Endothelial cell of umbilical vein (primary cell): ENCODE results near the gene DCLK3. TPM values are rescaled to one million over a fixed set of nuclear protein-coding genes. Genes with fewer than 3 reads are reported as not detected.

Experiments used
- BruUV-seq: library from RNA; stranded (reverse); fragments of 400-500 nt; replicated peaks from 2 replicates; lab custom pipeline; 2021; lab: Mats Ljungman, UMichigan
- CTCF ChIA-PET: fragments of 300-600, 350-600 bp; sonication (Branson Sonifier 250); formaldehyde crosslinking; loops from one replicate; lab custom pipeline; 2021; ENCODE audit warnings: antibody characterized with exemption, inconsistent platforms; lab: Charles Lee
- POLR2A ChIA-PET: fragments of 300-600, 350-600 bp; sonication (Branson Sonifier 250); formaldehyde crosslinking; loops from one replicate; lab custom pipeline; 2021; ENCODE audit warnings: antibody characterized with exemption, inconsistent platforms; lab: Charles Lee
- DNase-seq: peaks from one replicate; pipeline ENCODE4 v3.0.0-alpha.2; 2011; ENCODE audit warnings: low read depth, low spot score
- FAIRE-seq: peaks from 2 replicates; lab custom pipeline; 2011; peaks lifted over from hg19 to GRCh38; lab: Jason Lieb, UNC
- H2AFZ ChIP-seq: 2 replicates; pipeline ENCODE4 v1.6.0; 2012; ENCODE audit warnings: low read depth, low read length, control low read depth, inconsistent platforms
- H3K27ac ChIP-seq: 2 replicates; pipeline ENCODE4 v1.5.1; 2011; ENCODE audit warnings: low read depth, mild to moderate bottlenecking, control low read depth, low read length, moderate library complexity; ENCODE audit not compliant: insufficient read depth
- H3K27me3 ChIP-seq, 2 experiments: 2 replicates each; pipeline versions ENCODE4 v1.6.0 to v1.6.1; 2011; ENCODE audit warnings: low read length in 2 of 2, mixed read lengths in 1 of 2; ENCODE audit not compliant: control insufficient read depth in 2 of 2, insufficient read depth in 2 of 2
- H3K36me3 ChIP-seq, 2 experiments: 2 replicates in 1 of 2; 3 replicates in 1 of 2; pipeline ENCODE4 v1.5.1; 2011; ENCODE audit warnings: low read length in 2 of 2, mild to moderate bottlenecking in 1 of 2, moderate library complexity in 1 of 2; ENCODE audit not compliant: control insufficient read depth in 2 of 2, insufficient read depth in 2 of 2; ENCODE audit errors: extremely low read depth in 1 of 2
- H3K4me1 ChIP-seq: 3 replicates; pipeline ENCODE4 v1.5.1; 2011; ENCODE audit warnings: mild to moderate bottlenecking, low read length; ENCODE audit not compliant: control insufficient read depth, insufficient read depth; ENCODE audit errors: extremely low read depth
- H3K4me2 ChIP-seq: 2 replicates; pipeline ENCODE4 v1.6.1; 2011; ENCODE audit warnings: low read length, control low read depth, mixed read lengths; ENCODE audit not compliant: insufficient read depth
- H3K4me3 ChIP-seq, 3 experiments: fragments of 200-600 bp in 1 of 3; sonication (generic), shearing (Covaris generic) in 1 of 3; replicated peaks in 1 of 3; 2 replicates each; pipeline ENCODE4 v1.5.1; 2011 to 2016; ENCODE audit warnings: control low read depth in 3 of 3, low read length in 3 of 3, mild to moderate bottlenecking in 2 of 3, inconsistent platforms in 1 of 3, low read depth in 1 of 3, moderate library complexity in 1 of 3; ENCODE audit not compliant: insufficient read depth in 1 of 3
- H3K79me2 ChIP-seq: 2 replicates; pipeline ENCODE4 v1.6.0; 2012; ENCODE audit warnings: low read length, inconsistent platforms; ENCODE audit not compliant: control insufficient read depth, insufficient read depth
- H3K9ac ChIP-seq: replicated peaks from 2 replicates; pipeline ENCODE3; 2011; ENCODE audit warnings: low read length, control low read depth; ENCODE audit not compliant: insufficient read depth; ENCODE audit errors: extremely low read depth
- H3K9me1 ChIP-seq: replicated peaks from 3 replicates; pipeline ENCODE4 v1.6.0; 2011; ENCODE audit warnings: mild to moderate bottlenecking, low read length; ENCODE audit not compliant: control insufficient read depth, insufficient read depth; ENCODE audit errors: extremely low read depth
- H3K9me3 ChIP-seq: replicated peaks from 2 replicates; pipeline ENCODE4 v1.5.1; 2012; ENCODE audit warnings: low read length, inconsistent platforms; ENCODE audit not compliant: control insufficient read depth, insufficient read depth
- H4K20me1 ChIP-seq: replicated peaks from 2 replicates; pipeline ENCODE3; 2011; ENCODE audit warnings: mild to moderate bottlenecking, low read length; ENCODE audit not compliant: control insufficient read depth, insufficient read depth; ENCODE audit errors: extremely low read depth
- EZH2 ChIP-seq: IDR thresholded peaks from 2 replicates; pipeline ENCODE4 v1.6.1; 2012; ENCODE audit warnings: borderline replicate concordance, low read depth, mild to moderate bottlenecking, moderate library complexity, low read length, inconsistent platforms; ENCODE audit not compliant: severe bottlenecking
- FOS ChIP-seq: IDR thresholded peaks from 2 replicates; pipeline ENCODE4 v1.6.1; 2011; ENCODE audit warnings: mild to moderate bottlenecking, low read length, moderate library complexity, borderline replicate concordance; ENCODE audit not compliant: insufficient read depth
- GATA2 ChIP-seq: IDR thresholded peaks from 2 replicates; pipeline ENCODE4 v1.7.0; 2011; ENCODE audit warnings: low read depth, mild to moderate bottlenecking, moderate library complexity, mixed read lengths, low read length; ENCODE audit not compliant: insufficient read length, insufficient read depth
- JUN ChIP-seq: IDR thresholded peaks from 2 replicates; pipeline ENCODE4 v1.6.1; 2011; ENCODE audit warnings: borderline replicate concordance, low read depth; ENCODE audit not compliant: insufficient read length, insufficient read depth
- MYC ChIP-seq: IDR thresholded peaks from one replicate; pipeline ENCODE4 v1.6.1; 2011; ENCODE audit warnings: mild to moderate bottlenecking, low read depth, low read length
- POLR2A ChIP-seq: IDR thresholded peaks from 2 replicates; pipeline ENCODE4 v1.6.1; 2012; ENCODE audit warnings: low read depth, mild to moderate bottlenecking, control low read depth, low read length
- POLR2AphosphoS5 ChIP-seq: IDR thresholded peaks from 2 replicates; pipeline ENCODE4 v1.6.1; 2012; ENCODE audit warnings: low read depth, mild to moderate bottlenecking, control low read depth, low read length, moderate library complexity; ENCODE audit not compliant: insufficient read depth
- dilution Hi-C: fragments of 300-500 bp; cut with MboI; formaldehyde crosslinking; loops from one replicate; pipeline ENCODE4 v1.15.0; 2019; ENCODE audit warnings: low sequenced_read_pairs; ENCODE audit not compliant: extremely low pct_ligation_motif_present
- intact Hi-C: fragments of 100-400 bp; cut with micrococcal nuclease; formaldehyde crosslinking; loops from one replicate; pipeline ENCODE4 v1.10.0; 2022
- polyA plus RNA-seq, 4 experiments: library from polyadenylated mRNA; depleted of rRNA in 3 of 4; stranded (reverse) in 3 of 4; unstranded in 1 of 4; fragments of >200 nt; gene quantifications; 2 replicates each; pipeline versions ENCODE4 v1.2.1 to v1.2.3, GENCODE V29; 2011 to 2012; ENCODE audit warnings: missing spikeins in 1 of 4
- total RNA-seq: library from RNA; stranded (reverse); gene quantifications from 2 replicates; pipeline ENCODE4 v1.2.3, GENCODE V29; 2021
- TF ChIP-seq, protein P1 (sequence below): IDR thresholded peaks from 2 replicates; pipeline ENCODE4 v1.6.1; 2011; ENCODE audit not compliant: insufficient read depth, insufficient read length
- TF ChIP-seq, protein P2 (sequence below), 2 donors: IDR thresholded peaks; 1 replicate in 1 of 2; 2 replicates in 1 of 2; pipeline ENCODE4 v1.5.1; 2011; ENCODE audit warnings: low read length in 2 of 2, mild to moderate bottlenecking in 2 of 2, moderate library complexity in 2 of 2, control low read depth in 1 of 2, inconsistent platforms in 1 of 2, low read depth in 1 of 2; ENCODE audit not compliant: insufficient read depth in 1 of 2; ENCODE audit errors: extremely low read depth in 1 of 2

The DCLK3 gene
- total and polyA plus RNA-seq, 2 donors (not counting 3 experiments of a cell fraction or from before 2014, with no cell fraction given), result not detected

DNA sequence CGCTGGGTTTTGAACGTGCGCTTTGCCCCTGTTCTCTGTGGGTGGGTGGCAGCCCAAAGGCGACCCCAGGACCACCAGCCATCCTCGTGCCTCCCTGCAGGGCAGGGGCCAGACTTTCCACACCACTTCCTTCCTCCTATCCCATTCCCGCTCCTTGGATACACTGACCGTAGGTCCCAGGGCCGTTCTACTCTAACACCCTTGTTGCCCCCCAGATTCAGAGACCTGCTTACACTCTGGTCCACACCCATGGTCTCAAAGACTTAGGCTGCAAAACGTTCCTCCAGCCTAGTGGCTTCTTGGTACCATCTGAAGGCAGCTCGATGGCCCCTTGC lies 318 bp upstream of the DCLK3 start:
- dilution Hi-C loops, result no loop called here
- no peak overlapping the region for H3K9ac ChIP-seq

DNA sequence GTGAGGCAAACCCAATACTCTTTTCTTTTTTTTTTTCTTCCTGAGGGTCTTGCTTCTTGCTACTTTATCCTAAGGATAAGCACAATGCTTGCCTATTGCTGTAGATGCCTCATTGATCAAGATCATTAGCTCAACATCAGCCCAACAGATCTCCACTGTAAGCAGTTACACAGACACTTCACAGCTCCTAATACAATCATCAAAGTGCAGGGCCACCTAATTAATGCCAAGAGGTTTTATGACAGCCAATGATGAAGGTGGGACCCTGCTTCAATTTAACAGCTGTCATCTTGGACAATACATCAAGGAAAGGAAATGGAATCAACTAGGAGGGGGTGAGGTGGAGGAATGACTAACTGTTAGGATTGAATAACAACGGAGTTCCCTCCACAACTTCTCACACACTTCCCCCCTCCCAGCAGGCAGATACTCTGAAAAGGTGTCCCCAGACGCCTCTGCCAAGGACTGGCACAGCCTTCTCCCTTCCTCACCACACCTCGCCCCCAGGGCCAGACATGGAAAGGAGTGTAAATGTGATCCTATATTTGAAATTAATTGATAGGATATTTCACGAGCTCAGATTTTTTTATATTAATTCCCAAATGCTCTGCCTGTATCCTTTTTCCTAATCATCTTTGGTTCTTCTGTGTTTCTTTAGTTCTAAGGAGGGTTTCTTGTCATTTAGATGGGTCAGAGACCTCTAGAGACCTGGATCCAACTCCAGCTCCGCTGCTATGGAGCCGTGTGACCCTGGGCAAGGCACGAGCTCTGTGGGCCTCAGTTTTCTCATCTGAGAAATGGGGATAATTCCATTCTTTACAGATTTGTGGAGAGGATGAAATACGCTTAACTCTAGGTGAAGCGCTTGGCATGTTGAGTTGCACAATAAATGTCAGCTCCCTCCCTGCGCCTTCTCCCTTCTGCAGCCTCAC lies 1.2 kb downstream of the DCLK3 start:
- CTCF ChIA-PET, result no interaction called here
- H3K4me3 ChIP-seq, result no peak overlapping the region
- no peaks in the 10 kb centered on the region for H3K4me1 ChIP-seq
- H3K9ac ChIP-seq, result no peak overlapping the region
- no peaks in the 10 kb centered on the region for H3K79me2 ChIP-seq
- peaks cover 22 to 33% of the 10 kb centered on the region in 2 experiments for H3K27me3 ChIP-seq
- POLR2A ChIA-PET, result no interaction called here
- H3K9me1 ChIP-seq, result no peaks in the 10 kb centered on the region
- no TSS peak for BruUV-seq
- dilution Hi-C loops, result no loop called here
- no peaks in the 10 kb centered on the region for H4K20me1 ChIP-seq
- intact Hi-C loops, result no loop called here
- no peak overlapping the region for H3K27ac ChIP-seq
- H2AFZ ChIP-seq, result no peak overlapping the region
- no peak overlapping the region for H3K4me2 ChIP-seq
- TF ChIP-seq GATA2, result no peak
- no peak for TF ChIP-seq EZH2
- TF ChIP-seq, protein P1, sequence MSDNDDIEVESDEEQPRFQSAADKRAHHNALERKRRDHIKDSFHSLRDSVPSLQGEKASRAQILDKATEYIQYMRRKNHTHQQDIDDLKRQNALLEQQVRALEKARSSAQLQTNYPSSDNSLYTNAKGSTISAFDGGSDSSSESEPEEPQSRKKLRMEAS, result no peak
- TF ChIP-seq MYC, result no peak
- no peak for TF ChIP-seq POLR2A
- TF ChIP-seq FOS, result no peak
- no peak for TF ChIP-seq JUN
- no peak for TF ChIP-seq POLR2AphosphoS5
- TF ChIP-seq, protein P2, sequence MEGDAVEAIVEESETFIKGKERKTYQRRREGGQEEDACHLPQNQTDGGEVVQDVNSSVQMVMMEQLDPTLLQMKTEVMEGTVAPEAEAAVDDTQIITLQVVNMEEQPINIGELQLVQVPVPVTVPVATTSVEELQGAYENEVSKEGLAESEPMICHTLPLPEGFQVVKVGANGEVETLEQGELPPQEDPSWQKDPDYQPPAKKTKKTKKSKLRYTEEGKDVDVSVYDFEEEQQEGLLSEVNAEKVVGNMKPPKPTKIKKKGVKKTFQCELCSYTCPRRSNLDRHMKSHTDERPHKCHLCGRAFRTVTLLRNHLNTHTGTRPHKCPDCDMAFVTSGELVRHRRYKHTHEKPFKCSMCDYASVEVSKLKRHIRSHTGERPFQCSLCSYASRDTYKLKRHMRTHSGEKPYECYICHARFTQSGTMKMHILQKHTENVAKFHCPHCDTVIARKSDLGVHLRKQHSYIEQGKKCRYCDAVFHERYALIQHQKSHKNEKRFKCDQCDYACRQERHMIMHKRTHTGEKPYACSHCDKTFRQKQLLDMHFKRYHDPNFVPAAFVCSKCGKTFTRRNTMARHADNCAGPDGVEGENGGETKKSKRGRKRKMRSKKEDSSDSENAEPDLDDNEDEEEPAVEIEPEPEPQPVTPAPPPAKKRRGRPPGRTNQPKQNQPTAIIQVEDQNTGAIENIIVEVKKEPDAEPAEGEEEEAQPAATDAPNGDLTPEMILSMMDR (IDR thresholded peaks at IDR 0.05; ENCODE audit: extremely low read depth in 1 of 2, insufficient read depth in 1 of 2, low read depth in 1 of 2, low read length in 2 of 2), result no peak
- no peaks in the 10 kb centered on the region for H3K9me3 ChIP-seq
- no peak for FAIRE-seq
- no peaks in the 10 kb centered on the region for H3K36me3 ChIP-seq
- DNase-seq, result no peak

More for the DNA sequence above, 318 bp upstream of the DCLK3 start:
- Histone ChIP-seq H3K9me3 (no peaks in the 10 kb centered on the region), H2AFZ (no peak overlapping the region), H3K27ac (no peak overlapping the region), H3K4me2 (no peak overlapping the region), H3K36me3 (no peaks in the 10 kb centered on the region), H3K9me1 (no peaks in the 10 kb centered on the region), H3K4me3 (no peak overlapping the region), H3K79me2 (no peaks in the 10 kb centered on the region), H3K27me3 (peaks cover 22 to 33% of the 10 kb centered on the region in 2 experiments), H3K4me1 (no peaks in the 10 kb centered on the region), H4K20me1 (no peaks in the 10 kb centered on the region)
- POLR2A ChIA-PET, result no interaction called here
- intact Hi-C loops, result no loop called here
- no TSS peak for BruUV-seq
- FAIRE-seq (no peak), DNase-seq (no peak)
- CTCF ChIA-PET, result no interaction called here
- no peak for TF ChIP-seq GATA2
- TF ChIP-seq, protein P1, result no peak
- peak; percentile 81 for TF ChIP-seq EZH2
